B cell (primary cell): ENCODE results near the gene CTIF. TPM values are rescaled to one million over a fixed set of nuclear protein-coding genes. Genes with fewer than 3 reads are reported as not detected.

ENCODE experiments used
- ATAC-seq: fragments of 200-7000 bp; cut with Tn5 transposase; one replicate; pipeline ENCODE4 v1.10.0; 2021; ENCODE audit warnings: low read depth, mild to moderate bottlenecking, moderate number of reproducible peaks, moderate library complexity
- CTCF ChIA-PET: fragments of 350-600 bp; sonication (Branson Sonifier 250); formaldehyde crosslinking; loops from one replicate; lab custom pipeline; 2021; ENCODE audit warnings: antibody characterized with exemption, inconsistent platforms; lab: Charles Lee
- POLR2A ChIA-PET: fragments of 350-600 bp; sonication (Branson Sonifier 250); formaldehyde crosslinking; loops from one replicate; lab custom pipeline; 2021; ENCODE audit warnings: antibody characterized with exemption; lab: Charles Lee
- DNase-seq: peaks from one replicate; pipeline ENCODE4 v3.0.0; 2013
- H2AFZ ChIP-seq: 2 replicates; pipeline ENCODE4 v1.6.1; 2012; ENCODE audit warnings: mild to moderate bottlenecking, low read depth, low read length; ENCODE audit not compliant: insufficient read depth, poor library complexity, severe bottlenecking
- H3K27ac ChIP-seq, 2 donors: 1 replicate in 1 of 2; 2 replicates in 1 of 2; pipeline ENCODE4 v1.5.1; 2012 to 2013; ENCODE audit warnings: low read length in 2 of 2, mild to moderate bottlenecking in 2 of 2, moderate library complexity in 1 of 2
- H3K27me3 ChIP-seq, 4 experiments: fragments of 200-600 bp in 1 of 4; sonication (generic) in 1 of 4; replicated peaks in 1 of 4; 1 replicate in 2 of 4; 2 replicates in 2 of 4; pipeline versions ENCODE4 v1.6.1 to v1.7.0; 2013 to 2016; ENCODE audit warnings: low read length in 3 of 4, mild to moderate bottlenecking in 2 of 4, mixed read lengths in 1 of 4, moderate library complexity in 1 of 4; ENCODE audit not compliant: insufficient read depth in 4 of 4, control insufficient read depth in 3 of 4; ENCODE audit errors: control extremely low read depth in 1 of 4
- H3K36me3 ChIP-seq, 2 experiments: replicated peaks in 1 of 2; 1 replicate in 1 of 2; 2 replicates in 1 of 2; pipeline versions ENCODE4 v1.6.1 to v1.7.1; 2013; ENCODE audit warnings: low read length in 1 of 2; ENCODE audit not compliant: insufficient read depth in 2 of 2, control insufficient read depth in 1 of 2; ENCODE audit errors: control extremely low read depth in 1 of 2, extremely low read depth in 1 of 2
- H3K4me1 ChIP-seq, 2 donors: fragments of 200-600 bp in 1 of 2; sonication (generic) in 1 of 2; 1 replicate in 1 of 2; 2 replicates in 1 of 2; pipeline versions ENCODE4 v1.5.1 to v1.6.1; 2013 to 2017; ENCODE audit warnings: low read length in 2 of 2; ENCODE audit not compliant: control insufficient read depth in 2 of 2, insufficient read depth in 2 of 2
- H3K4me2 ChIP-seq: replicated peaks from 2 replicates; pipeline ENCODE3; 2012; ENCODE audit warnings: mild to moderate bottlenecking, low read depth, low read length; ENCODE audit not compliant: poor library complexity, severe bottlenecking
- H3K4me3 ChIP-seq, 5 experiments: fragments of 200-600 bp in 1 of 5; sonication (generic) in 1 of 5; 1 replicate in 3 of 5; 2 replicates in 2 of 5; pipeline versions ENCODE4 v1.5.1 to v1.7.0; 2011 to 2016; ENCODE audit warnings: low read length in 4 of 5, mild to moderate bottlenecking in 4 of 5, low read depth in 2 of 5, control low read depth in 1 of 5, moderate library complexity in 1 of 5; ENCODE audit not compliant: insufficient read depth in 1 of 5; ENCODE audit errors: control extremely low read depth in 1 of 5, extremely low read depth in 1 of 5
- H3K79me2 ChIP-seq: fragments of 200-600 bp; sonication (generic); one replicate; pipeline ENCODE4 v1.6.0; 2016; ENCODE audit warnings: low read length; ENCODE audit not compliant: control insufficient read depth, insufficient read depth
- H3K9ac ChIP-seq: fragments of 200-600 bp; sonication (generic); 2 replicates; pipeline ENCODE4 v1.6.1; 2017; ENCODE audit warnings: mild to moderate bottlenecking, low read length, moderate library complexity
- H3K9me3 ChIP-seq, 3 donors: one replicate each; pipeline versions ENCODE4 v1.6.1 to v1.7.1; 2013; ENCODE audit warnings: low read length in 2 of 3; ENCODE audit not compliant: control insufficient read depth in 2 of 3, insufficient read depth in 1 of 3; ENCODE audit errors: control extremely low read depth in 1 of 3
- H4K20me1 ChIP-seq: 2 replicates; pipeline ENCODE4 v1.6.0; 2012; ENCODE audit warnings: mild to moderate bottlenecking, low read length; ENCODE audit not compliant: insufficient read depth, control insufficient read depth, poor library complexity, severe bottlenecking
- H3K27ac Mint-ChIP-seq: one replicate; pipeline ENCODE4 v1.8.0; 2021; ENCODE audit warnings: mixed read lengths
- H3K27me3 Mint-ChIP-seq: one replicate; pipeline ENCODE4 v1.8.0; 2021; ENCODE audit warnings: mixed read lengths
- H3K4me1 Mint-ChIP-seq: one replicate; pipeline ENCODE4 v1.8.0; 2021; ENCODE audit warnings: mixed read lengths
- H3K4me3 Mint-ChIP-seq: one replicate; pipeline ENCODE4 v1.8.0; 2021; ENCODE audit warnings: mixed read lengths
- H3K9me3 Mint-ChIP-seq: one replicate; pipeline ENCODE4 v1.8.0; 2022; ENCODE audit warnings: mixed read lengths; ENCODE audit not compliant: insufficient read depth
- CTCF ChIP-seq: fragments of 200-600 bp; IDR thresholded peaks from one replicate; pipeline ENCODE4 v1.8.0; 2022; ENCODE audit warnings: antibody characterized with exemption, mild to moderate bottlenecking
- EZH2 ChIP-seq: IDR thresholded peaks from 2 replicates; pipeline ENCODE4 v1.6.1; 2012; ENCODE audit warnings: borderline replicate concordance, low read depth, mild to moderate bottlenecking, moderate library complexity, low read length; ENCODE audit not compliant: insufficient read depth, poor library complexity, severe bottlenecking
- WGBS: methylation state at CpG from one replicate; pipeline ENCODE4 v1.1.5; 2013; ENCODE audit warnings: missing lambda C conversion rate; ENCODE audit not compliant: insufficient coverage; 5-methylcytosine and 5-hydroxymethylcytosine counted together
- intact Hi-C: fragments of 100-400 bp; cut with micrococcal nuclease; formaldehyde crosslinking; loops from one replicate; pipeline ENCODE4 v1.10.0; 2022
- polyA plus RNA-seq: library from polyadenylated mRNA; depleted of rRNA; stranded (reverse); fragments of >200 nt; gene quantifications from 2 replicates; pipeline ENCODE4 v1.2.3, GENCODE V29; 2012
- total RNA-seq, 2 donors: library from RNA; stranded (reverse); fragments of 120-200 nt in 1 of 2; gene quantifications; 1 replicate in 1 of 2; 2 replicates in 1 of 2; pipeline versions ENCODE4 v1.2.3 to v1.2.4, GENCODE V29; 2013 to 2022

CTIF gene
- total and polyA plus RNA-seq, 2 donors (not counting 1 experiment from before 2014, with no cell fraction given): 3.6 to 16.2 TPM

- CTCF ChIA-PET: interaction anchor here (0.8 kb wide), 1 partner anchor 43 kb away, joined by 3 read pairs; no protein-coding TSS in a partner anchor
- peaks cover 2% of the 10 kb centered on the region for H3K4me1 Mint-ChIP-seq
- Histone ChIP-seq H3K4me2 (no peak overlapping the region), H3K4me1 (peaks cover 0 to 5% of the 10 kb centered on the region in 2 donors), H3K79me2 (no peaks in the 10 kb centered on the region), H2AFZ (no peak overlapping the region), H3K36me3 (no peaks in the 10 kb centered on the region), H3K9ac (no peak overlapping the region), H3K27me3 (peaks cover 0 to 2% (median 0%) of the 10 kb centered on the region in 4 experiments), H3K27ac (no peak overlapping the region), H3K4me3 (no peak overlapping the region), H3K9me3 (no peaks in the 10 kb centered on the region), H4K20me1 (no peaks in the 10 kb centered on the region)
- no peaks in the 10 kb centered on the region for H3K9me3 Mint-ChIP-seq
- intact Hi-C loops: no loop called here
- H3K27me3 Mint-ChIP-seq: peaks cover 4% of the 10 kb centered on the region
- WGBS: 97% methylated on average over 15 of the region's 15 CpGs
- ATAC-seq (no peak), DNase-seq (no peak)
- no peak overlapping the region for H3K4me3 Mint-ChIP-seq
- no peak overlapping the region for H3K27ac Mint-ChIP-seq
- TF ChIP-seq EZH2 (no peak), CTCF (no peak)
- POLR2A ChIA-PET: no interaction called here
These were observed 335.9 kb downstream of the CTIF start for GRCh38 chr18:48874701-48875162.

GRCh38 chr18:48875314-48875941 lies 336.6 kb downstream of the CTIF start:
- no peaks in the 10 kb centered on the region for H3K4me1 Mint-ChIP-seq
- no peak overlapping the region for H2AFZ ChIP-seq
- H3K4me3 Mint-ChIP-seq: no peak overlapping the region

More at GRCh38 chr18:48875314-48875941, 336.6 kb downstream of the CTIF start:
- intact Hi-C loops: no loop called here
- TF ChIP-seq CTCF (no peak), EZH2 (no peak)
- H4K20me1 ChIP-seq: no peaks in the 10 kb centered on the region
- POLR2A ChIA-PET: no interaction called here
- no peak overlapping the region for H3K4me2 ChIP-seq
- WGBS: 90% methylated on average over 16 of the region's 18 CpGs
- no peak for ATAC-seq
- H3K27me3 Mint-ChIP-seq: peaks cover 4% of the 10 kb centered on the region
- no peaks in the 10 kb centered on the region for H3K9me3 Mint-ChIP-seq
- no peaks in the 10 kb centered on the region for H3K9me3 ChIP-seq
- H3K9ac ChIP-seq: no peak overlapping the region
- H3K27me3 ChIP-seq: peaks cover 0 to 2% (median 0%) of the 10 kb centered on the region in 4 experiments
- DNase-seq: no peak
- CTCF ChIA-PET: interaction anchor here (0.9 kb wide), 1 partner anchor 18 kb away, joined by 3 read pairs; no protein-coding TSS in a partner anchor
- H3K36me3 ChIP-seq: no peaks in the 10 kb centered on the region
- no peak overlapping the region for H3K4me3 ChIP-seq
- peaks cover 0 to 4% of the 10 kb centered on the region in 2 donors for H3K4me1 ChIP-seq
- H3K27ac Mint-ChIP-seq: no peak overlapping the region
- no peak overlapping the region for H3K27ac ChIP-seq
- H3K79me2 ChIP-seq: no peaks in the 10 kb centered on the region
